Transverse colon (tissue), 4 donors: ENCODE measurements around the gene SLC35F1.
"Not testable (repeated sequence)": the region's sequence is repeated elsewhere in the genome, so short reads cannot be mapped to it uniquely, and the experiment has no call there.

Source experiments
- CTCF ChIP-seq, 5 experiments: fragments of 200-600 bp in 3 of 5; fragments of 450-650 bp in 2 of 5; sonication (generic) in 3 of 5; IDR thresholded peaks; 1 replicate in 2 of 5; 2 replicates in 3 of 5; pipeline ENCODE4 v1.5.1; 2016 to 2017; ENCODE audit warnings: antibody characterized with exemption in 5 of 5, inconsistent platforms in 3 of 5, mild to moderate bottlenecking in 2 of 5, moderate library complexity in 1 of 5
- EP300 ChIP-seq: sonication (generic); formaldehyde crosslinking; IDR thresholded peaks from one replicate; pipeline ENCODE4 v1.6.1; 2017; ENCODE audit warnings: antibody characterized with exemption, low read depth
- POLR2A ChIP-seq: fragments of 450-650 bp; IDR thresholded peaks from one replicate; pipeline ENCODE4 v1.6.1; 2016; ENCODE audit warnings: antibody characterized with exemption, mild to moderate bottlenecking, moderate library complexity
- POLR2AphosphoS5 ChIP-seq, 3 donors: sonication (generic); formaldehyde crosslinking; IDR thresholded peaks; one replicate each; pipeline ENCODE4 v1.6.1; 2016; ENCODE audit warnings: antibody characterized with exemption in 3 of 3

DNA sequence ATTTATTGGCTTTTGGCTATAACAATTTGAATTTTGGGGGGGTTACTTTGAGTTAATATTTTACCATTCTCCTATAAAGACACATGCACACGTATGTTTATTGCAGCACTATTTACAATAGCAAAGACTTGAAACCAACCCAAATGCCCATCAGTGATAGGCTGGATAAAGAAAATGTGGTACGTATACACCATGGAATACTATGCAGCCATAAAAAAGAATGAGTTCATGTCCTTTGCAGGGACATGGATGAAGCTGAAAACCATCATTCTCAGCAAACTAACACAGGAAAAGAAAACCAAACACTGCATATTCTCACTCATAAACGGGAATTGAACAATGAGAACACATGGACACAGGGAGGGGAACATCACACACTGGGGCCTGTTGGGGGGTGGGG lies 130.4 kb downstream of the SLC35F1 start:
- TF ChIP-seq CTCF (IDR thresholded peaks at IDR 0.05); POLR2A; EP300; POLR2AphosphoS5 (IDR thresholded peaks at IDR 0.05): not testable (repeated sequence)
